Heart right ventricle (tissue), 16 donors: Measurements from ENCODE around the gene RAPGEF5. TPM values are rescaled to one million over a fixed set of nuclear protein-coding genes. Genes with fewer than 3 reads are reported as not detected.

Source experiments
- ATAC-seq, 8 donors: fragments of 200-7000 bp; cut with Tn5 transposase; one replicate each; pipeline ENCODE4 v1.9.1; 2020; ENCODE audit warnings: mild to moderate bottlenecking in 8 of 8, moderate library complexity in 8 of 8, moderate number of reproducible peaks in 1 of 8
- DNase-seq, 2 donors: peaks; one replicate each; pipeline ENCODE4 v3.0.0-alpha.2; 2020
- H3K27ac ChIP-seq, 10 donors: fragments of 200-600 bp; sonication (generic) in 2 of 10; one replicate each; pipeline versions ENCODE4 v1.5.0 to v1.8.0; 2020 to 2022; ENCODE audit warnings: mild to moderate bottlenecking in 3 of 10
- H3K27me3 ChIP-seq, 7 donors: fragments of 200-600 bp; one replicate each; pipeline ENCODE4 v1.8.0; 2021 to 2022; ENCODE audit warnings: mild to moderate bottlenecking in 2 of 7
- H3K36me3 ChIP-seq, 9 donors: fragments of 200-600 bp; sonication (generic) in 1 of 9; one replicate each; pipeline versions ENCODE4 v1.5.0 to v1.8.0; 2020 to 2022; ENCODE audit warnings: mild to moderate bottlenecking in 2 of 9
- H3K4me1 ChIP-seq, 9 donors: fragments of 200-600 bp; sonication (generic) in 1 of 9; one replicate each; pipeline versions ENCODE4 v1.5.0 to v1.8.0; 2020 to 2022; ENCODE audit warnings: mild to moderate bottlenecking in 4 of 9
- H3K4me3 ChIP-seq, 10 donors: fragments of 200-600 bp; sonication (generic) in 2 of 10; one replicate each; pipeline versions ENCODE4 v1.5.0 to v1.8.0; 2020 to 2022; ENCODE audit warnings: mild to moderate bottlenecking in 7 of 10, moderate library complexity in 2 of 10
- H3K9me3 ChIP-seq, 11 donors: fragments of 200-600 bp in 10 of 11; sonication (generic) in 2 of 11; one replicate each; pipeline versions ENCODE4 v1.5.0 to v1.8.0; 2013 to 2022; ENCODE audit warnings: mild to moderate bottlenecking in 2 of 11, control low read depth in 1 of 11, moderate library complexity in 1 of 11
- CTCF ChIP-seq, 9 donors: fragments of 200-600 bp; sonication (generic) in 2 of 9; IDR thresholded peaks; one replicate each; pipeline versions ENCODE4 v1.5.0 to v1.8.0; 2021 to 2022; ENCODE audit warnings: antibody characterized with exemption in 9 of 9, mild to moderate bottlenecking in 5 of 9, moderate library complexity in 1 of 9
- WGBS, 2 donors: extraction: QIAGEN DNeasy Blood & Tissue Kit; methylation state at CpG; one replicate each; pipeline ENCODE4 v1.1.7; 2013; ENCODE audit warnings: inconsistent platforms in 1 of 2; 5-methylcytosine and 5-hydroxymethylcytosine counted together
- intact Hi-C, 10 donors: fragments of 100-400 bp; cut with DNase I; formaldehyde crosslinking; loops; one replicate each; pipeline versions ENCODE4 v1.11.1 to v1.14.2; 2022
- polyA plus RNA-seq, 2 donors: library from polyadenylated mRNA; stranded (reverse); fragments of 200-250 nt; gene quantifications; one replicate each; pipeline ENCODE4 v1.2.3, GENCODE V29; 2013
- total RNA-seq, 10 donors: library from RNA; stranded (reverse); fragmentation: NEBNext Ultra II Directional in 3 of 10; extraction: Animal tissue kit (Norgen Biotek cat#: 25700) in 3 of 10; gene quantifications; one replicate each; pipeline versions ENCODE4 v1.2.1 to v1.2.4, GENCODE V29; 2021 to 2023
- donor health status: Arrhythmogenic right ventricular cardiomyopathy.
- donor health status: ischemic (EF 13 %, LVEDD 7.1; RV severe dilation, severe dysfunction).
- donor health status: healthy with polysubstance abuse.
- donor health status: DM: no; HTN: yes; CAD: no.
- donor health status: DM: no; HTN: no; CAD: no.
- donor health status: ischemic (EF 25% LVEDD 6.9; RV normal size, moderate dysfunction).
- donor health status: ischemic (EF 25% LVEDD 5.7; RV mildly dilated, moderate dysfunction).
- donor health status: healthy.
- donor health status: DM: yes; HTN: yes; CAD: no.
- donor health status: Ischemic cardiomyopathy.
- donor health status: ischemic (EF 35%, LVEDD 5.7; RV mildly dilated, moderate dysfunction).
- donor health status: nonischemic (EF 11% LVEDD 7.7; RV severe dilation, severe dysfunction).
- donor health status: DM: yes; HTN: yes; CAD: no.
- donor health status: PGD.
- donor health status: ischemic (EF 29% LVEDD 5.4; RV normal size, mild dysfunction).
- donor health status: nonischemic (EF 23%, LVEDD 6.1; RV moderate dilation, normal function).

Gene RAPGEF5
- total and polyA plus RNA-seq, 12 donors = 4.3 to 33.3 (median 14.3) TPM

DNA sequence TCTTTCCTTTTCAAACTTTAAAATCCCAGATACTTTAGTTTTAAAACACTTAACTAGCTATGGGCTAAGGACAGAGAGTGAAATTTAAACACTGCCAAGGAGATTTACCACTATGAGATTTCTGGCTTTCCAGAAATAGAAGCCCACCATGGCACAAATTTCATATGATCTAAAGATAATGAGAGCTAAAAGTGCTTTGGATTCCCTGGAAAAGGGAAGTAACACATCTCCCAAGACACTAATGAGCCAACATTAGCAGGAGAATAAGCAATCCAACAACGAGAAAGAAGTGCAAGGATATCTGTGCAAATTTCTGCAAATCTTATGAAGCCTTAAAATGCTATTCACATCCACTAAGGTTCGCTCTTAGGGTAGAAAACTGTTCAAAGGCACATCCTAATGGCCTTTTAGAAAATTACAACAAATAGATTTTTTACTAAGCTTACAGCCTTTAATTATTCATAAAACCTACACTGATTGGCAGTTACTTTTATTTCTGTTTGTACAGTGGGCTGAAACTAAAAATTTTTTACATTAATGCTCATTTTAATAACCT is 100.3 kb downstream of the RAPGEF5 start:
- Histone ChIP-seq H3K36me3 (no peaks in the 10 kb centered on the region), H3K4me3 (no peak overlapping the region), H3K27ac (no peak overlapping the region), H3K4me1 (peaks cover 0 to 19% (median 0%) of the 10 kb centered on the region in 9 donors), H3K27me3 (no peaks in the 10 kb centered on the region), H3K9me3 (no peaks in the 10 kb centered on the region)
- TF ChIP-seq CTCF (IDR thresholded peaks at IDR 0.05) = peak in 6 of 9 donors; percentile 11 to 59 (median 30)
- intact Hi-C loops = loop anchor here in 4 of 10 donors (2.0 to 10.0 kb wide), 5 partner anchors 34 to 149 kb away; no protein-coding TSS in a partner anchor
- peak in 1 of 8 donors; percentile 38 for ATAC-seq
- whole genome bisulfite sequencing, 2 donors = 50 to 61% methylated on average over 2 of the region's 2 CpGs
- no peak for DNase-seq

DNA sequence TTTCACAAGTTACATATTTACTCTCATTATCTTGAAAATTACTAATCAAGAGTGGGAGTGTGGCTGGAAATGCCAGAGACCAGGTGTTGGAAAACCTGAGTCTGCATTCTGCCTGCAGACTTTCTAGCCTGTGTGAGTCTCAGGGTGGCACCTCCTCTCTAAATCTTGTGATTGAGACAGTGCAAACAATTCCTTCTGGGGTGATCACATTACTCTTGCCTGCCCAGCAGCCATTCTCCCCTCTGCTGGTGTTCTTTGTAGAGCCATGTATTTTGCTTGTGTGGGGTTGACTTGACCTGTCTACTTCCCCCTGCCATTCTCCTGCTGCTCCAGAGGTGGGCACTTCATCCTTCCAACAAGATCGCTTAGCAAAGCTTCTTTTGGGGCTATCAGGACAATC is 101.1 kb downstream of the RAPGEF5 start:
- ATAC-seq (peak in 1 of 8 donors; percentile 17), DNase-seq (no peak)
- 78 to 81% methylated on average over 1 of the region's 1 CpG for WGBS, 2 donors

GRCh38 chr7:22255342-22255741 is 101.6 kb downstream of the RAPGEF5 start:
- Histone ChIP-seq H3K9me3 (no peaks in the 10 kb centered on the region), H3K27me3 (no peaks in the 10 kb centered on the region), H3K4me3 (no peak overlapping the region), H3K4me1 (peaks cover 0 to 31% (median 0%) of the 10 kb centered on the region in 9 donors), H3K27ac (no peak overlapping the region), H3K36me3 (no peaks in the 10 kb centered on the region)
- intact Hi-C loops = loop anchor here in 3 of 10 donors (5.0 to 10.0 kb wide), 4 partner anchors 33 to 148 kb away; no protein-coding TSS in a partner anchor
- ATAC-seq (peak in 2 of 8 donors; percentile 34 to 50), DNase-seq (no peak)
- WGBS, 2 donors = 100% methylated on average over 1 of the region's 1 CpG
- no peak for TF ChIP-seq CTCF (IDR thresholded peaks at IDR 0.05)

More for the DNA sequence above, 101.1 kb downstream of the RAPGEF5 start:
- no peak overlapping the region for H3K27ac ChIP-seq
- H3K4me3 ChIP-seq = no peak overlapping the region
- H3K4me1 ChIP-seq = peaks cover 0 to 27% (median 0%) of the 10 kb centered on the region in 9 donors
- H3K36me3 ChIP-seq = no peaks in the 10 kb centered on the region
- intact Hi-C loops = loop anchor here in 4 of 10 donors (2.0 to 10.0 kb wide), 5 partner anchors 34 to 149 kb away; no protein-coding TSS in a partner anchor
- no peaks in the 10 kb centered on the region for H3K27me3 ChIP-seq
- H3K9me3 ChIP-seq = no peaks in the 10 kb centered on the region
- TF ChIP-seq CTCF (IDR thresholded peaks at IDR 0.05) = no peak

GRCh38 chr7:22252936-22253536 is 103.9 kb downstream of the RAPGEF5 start:
- Histone ChIP-seq H3K4me3 (peak overlapping the region in 1 of 10 donors; percentile 15), H3K9me3 (no peaks in the 10 kb centered on the region), H3K27ac (peak overlapping the region in 1 of 10 donors; percentile 27), H3K4me1 (peaks cover 0 to 53% (median 6%) of the 10 kb centered on the region in 9 donors), H3K27me3 (no peaks in the 10 kb centered on the region), H3K36me3 (no peaks in the 10 kb centered on the region)
- DNase-seq = no peak
- intact Hi-C loops = loop anchor here in 3 of 10 donors (5.0 to 10.0 kb wide), 3 partner anchors 36 to 138 kb away; no protein-coding TSS in a partner anchor
- ATAC-seq = no peak
- no peak for TF ChIP-seq CTCF (IDR thresholded peaks at IDR 0.05)
- 48 to 57% methylated on average over 7 of the region's 7 CpGs for WGBS, 2 donors
